ENCODE results near the gene ZNF827.

ZNF827 gene, protein sequence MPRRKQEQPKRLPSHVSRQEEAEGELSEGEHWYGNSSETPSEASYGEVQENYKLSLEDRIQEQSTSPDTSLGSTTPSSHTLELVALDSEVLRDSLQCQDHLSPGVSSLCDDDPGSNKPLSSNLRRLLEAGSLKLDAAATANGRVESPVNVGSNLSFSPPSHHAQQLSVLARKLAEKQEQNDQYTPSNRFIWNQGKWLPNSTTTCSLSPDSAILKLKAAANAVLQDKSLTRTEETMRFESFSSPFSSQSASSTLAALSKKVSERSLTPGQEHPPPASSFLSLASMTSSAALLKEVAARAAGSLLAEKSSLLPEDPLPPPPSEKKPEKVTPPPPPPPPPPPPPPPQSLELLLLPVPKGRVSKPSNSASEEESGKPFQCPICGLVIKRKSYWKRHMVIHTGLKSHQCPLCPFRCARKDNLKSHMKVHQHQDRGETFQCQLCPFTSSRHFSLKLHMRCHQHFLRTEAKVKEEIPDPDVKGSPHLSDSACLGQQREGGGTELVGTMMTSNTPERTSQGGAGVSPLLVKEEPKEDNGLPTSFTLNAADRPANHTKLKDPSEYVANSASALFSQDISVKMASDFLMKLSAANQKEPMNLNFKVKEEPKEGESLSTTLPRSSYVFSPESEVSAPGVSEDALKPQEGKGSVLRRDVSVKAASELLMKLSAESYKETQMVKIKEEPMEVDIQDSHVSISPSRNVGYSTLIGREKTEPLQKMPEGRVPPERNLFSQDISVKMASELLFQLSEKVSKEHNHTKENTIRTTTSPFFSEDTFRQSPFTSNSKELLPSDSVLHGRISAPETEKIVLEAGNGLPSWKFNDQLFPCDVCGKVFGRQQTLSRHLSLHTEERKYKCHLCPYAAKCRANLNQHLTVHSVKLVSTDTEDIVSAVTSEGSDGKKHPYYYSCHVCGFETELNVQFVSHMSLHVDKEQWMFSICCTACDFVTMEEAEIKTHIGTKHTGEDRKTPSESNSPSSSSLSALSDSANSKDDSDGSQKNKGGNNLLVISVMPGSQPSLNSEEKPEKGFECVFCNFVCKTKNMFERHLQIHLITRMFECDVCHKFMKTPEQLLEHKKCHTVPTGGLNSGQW

DNA sequence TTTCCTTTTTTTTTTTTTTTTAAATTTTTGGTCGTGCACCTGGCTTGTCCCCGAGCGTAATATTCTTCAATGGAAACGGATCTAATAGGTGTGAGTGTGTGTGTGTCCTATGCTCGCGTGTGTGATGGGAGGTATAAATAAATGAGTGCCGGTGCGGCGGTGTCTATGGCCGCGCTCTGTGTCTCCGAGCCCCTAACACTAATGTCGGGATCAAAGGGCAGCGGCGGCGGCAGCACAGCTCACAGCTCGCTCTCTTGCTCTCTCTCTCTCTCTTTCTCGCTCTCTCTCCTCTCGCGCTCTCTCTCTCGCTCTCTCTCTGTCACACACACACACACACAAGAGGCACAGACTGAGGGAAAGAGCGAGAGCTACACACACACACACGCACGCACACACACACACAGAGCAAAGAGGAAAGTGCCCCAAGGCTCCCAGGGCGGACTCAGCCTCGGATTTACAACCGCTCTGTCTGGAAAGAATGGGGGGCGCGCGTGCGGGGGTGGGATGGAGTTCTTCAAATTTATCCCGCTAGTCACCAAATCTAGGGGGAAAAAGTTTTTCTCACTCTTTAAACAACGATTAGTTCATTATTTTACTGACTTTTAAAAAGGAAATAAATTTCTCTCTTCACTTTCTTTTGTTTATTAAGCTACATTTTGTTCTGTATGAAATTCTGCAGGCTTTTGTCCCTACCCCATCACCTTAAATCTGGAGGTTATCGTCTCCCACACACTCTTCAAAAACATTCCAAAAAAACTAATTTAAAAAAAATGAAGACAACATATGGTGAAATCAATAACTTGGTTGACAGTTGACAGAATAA is at the start of gene ZNF827:
Gene ZNF827 (minus strand): TSS at position 206 of the 823 bp plus-strand sequence. CDS start 416 bp downstream, outside the sequence.
- DNase-seq (ENCODE audit: low spot score), result peak; percentile 79

DNA sequence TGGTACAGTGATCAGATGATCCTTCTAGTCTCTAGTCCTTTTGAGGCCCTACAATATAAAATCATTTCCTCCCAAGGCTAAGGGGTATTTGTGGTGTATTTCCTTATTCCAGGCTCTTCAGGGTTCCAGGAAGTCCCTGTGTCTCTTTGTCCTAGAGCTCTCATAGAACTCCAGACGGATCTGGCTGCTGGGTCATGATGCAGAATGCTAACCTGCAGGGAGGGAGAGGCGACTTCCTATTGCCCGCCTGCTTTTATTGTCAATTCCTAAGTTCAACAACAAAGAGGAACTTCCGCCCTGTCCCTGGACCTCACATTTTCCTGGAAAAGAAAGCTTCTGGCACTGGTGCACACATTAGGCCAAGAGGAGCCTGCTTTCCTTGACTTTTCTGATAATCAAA is 45.9 kb upstream of the ZNF827 start:
- no peak for DNase-seq (ENCODE audit: low spot score)

DNA sequence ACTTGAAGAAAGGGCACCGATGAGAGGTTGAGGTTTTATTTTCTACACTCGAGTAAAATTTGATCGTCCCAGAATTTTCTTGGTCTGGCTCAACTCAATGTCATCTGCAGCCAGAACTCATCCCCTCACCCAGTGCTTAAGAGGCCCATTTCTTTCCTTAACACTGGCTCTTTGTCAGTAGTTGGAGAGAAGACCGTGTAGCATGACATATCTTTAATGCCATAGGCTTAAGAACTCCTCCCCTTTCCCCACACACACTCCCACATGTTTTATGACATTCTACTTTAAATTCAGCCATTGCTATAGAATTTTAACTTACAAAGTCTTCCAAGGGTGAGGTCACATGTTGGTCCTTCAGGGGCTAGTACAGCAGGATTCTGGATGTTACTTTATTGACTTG is 44.2 kb upstream of the ZNF827 start:
- no peak for DNase-seq (ENCODE audit: low spot score)

DNA sequence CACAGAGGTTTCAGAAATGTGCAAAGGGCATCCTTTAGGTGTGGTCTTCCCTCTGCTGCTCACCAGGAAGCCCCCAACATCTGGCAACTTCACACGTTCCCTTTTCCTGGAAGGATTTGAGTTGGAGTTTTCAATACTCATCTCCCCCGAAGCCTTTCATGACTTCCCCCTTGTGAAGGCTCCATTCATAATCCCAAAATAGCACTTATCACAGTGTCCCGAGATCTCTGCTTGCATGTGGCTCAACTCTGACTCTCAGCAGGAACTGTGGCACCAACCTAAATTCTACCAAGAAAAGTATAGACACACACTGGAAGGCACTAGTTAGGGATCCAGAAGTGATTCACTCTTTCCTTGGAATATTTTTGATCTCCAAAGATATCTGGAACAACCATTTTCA is 40.5 kb upstream of the ZNF827 start:
- no peak for DNase-seq (ENCODE audit: low spot score)

DNA sequence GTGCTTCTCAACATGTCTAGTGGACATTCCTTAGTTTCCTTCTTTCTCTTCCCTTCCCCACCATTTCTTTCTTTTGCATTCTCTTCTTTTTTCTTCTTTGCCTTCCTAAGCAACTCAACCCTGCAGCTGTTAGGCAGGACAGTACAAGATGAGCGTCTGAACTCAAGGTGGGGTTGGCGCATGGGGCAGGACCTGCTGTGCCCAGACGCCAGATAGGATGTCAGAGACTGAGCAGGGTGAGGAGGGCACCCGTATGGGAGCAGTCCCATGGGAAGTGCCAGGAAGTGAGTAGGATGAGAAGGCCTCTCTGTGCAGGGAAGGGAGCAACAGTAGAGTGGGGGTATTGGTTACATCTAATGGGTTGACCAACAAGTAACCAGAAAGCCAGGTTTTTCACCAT is 38.1 kb upstream of the ZNF827 start:
- DNase-seq (ENCODE audit: low spot score), result no peak

DNA sequence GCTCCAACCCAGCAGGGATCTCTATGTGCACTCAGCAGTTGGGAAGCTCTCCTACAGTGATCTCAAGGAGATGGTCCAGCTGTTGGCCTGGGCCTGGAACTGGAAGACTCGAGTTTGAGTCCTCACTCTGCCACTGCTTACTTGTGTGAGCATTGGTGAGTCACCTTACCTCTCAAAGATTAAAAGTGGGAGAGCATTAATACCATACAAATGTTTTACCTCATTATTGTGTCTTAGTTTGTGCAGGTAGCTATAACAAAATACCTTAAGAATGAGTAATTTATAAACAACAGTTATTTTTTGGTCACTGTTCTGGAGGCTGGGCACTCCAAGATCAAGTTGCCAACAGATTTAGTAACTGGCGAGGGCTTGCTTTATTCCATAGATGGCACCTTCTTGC is 21.4 kb upstream of the ZNF827 start:
- DNase-seq (ENCODE audit: low spot score), result no peak

DNA sequence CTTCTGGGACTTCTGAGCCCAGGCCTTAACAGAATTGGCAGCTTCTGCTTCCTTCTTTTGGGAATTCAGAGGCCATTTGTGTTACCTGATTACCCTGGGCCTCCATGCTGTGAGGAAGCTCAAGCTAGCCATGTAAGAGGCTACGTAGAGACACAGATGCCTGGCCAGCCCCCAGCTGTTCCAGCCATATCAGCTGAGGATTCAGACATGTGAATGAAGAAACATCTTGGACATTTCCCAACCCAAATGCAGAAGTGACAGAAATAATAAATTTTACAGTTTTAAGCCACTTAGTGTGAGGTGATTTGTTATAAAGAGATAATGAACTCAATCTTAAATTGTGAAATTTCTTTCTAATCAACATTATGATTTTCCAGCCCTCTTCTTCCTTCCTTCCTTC is 18.7 kb upstream of the ZNF827 start:
- no peak for DNase-seq (ENCODE audit: low spot score)

DNA sequence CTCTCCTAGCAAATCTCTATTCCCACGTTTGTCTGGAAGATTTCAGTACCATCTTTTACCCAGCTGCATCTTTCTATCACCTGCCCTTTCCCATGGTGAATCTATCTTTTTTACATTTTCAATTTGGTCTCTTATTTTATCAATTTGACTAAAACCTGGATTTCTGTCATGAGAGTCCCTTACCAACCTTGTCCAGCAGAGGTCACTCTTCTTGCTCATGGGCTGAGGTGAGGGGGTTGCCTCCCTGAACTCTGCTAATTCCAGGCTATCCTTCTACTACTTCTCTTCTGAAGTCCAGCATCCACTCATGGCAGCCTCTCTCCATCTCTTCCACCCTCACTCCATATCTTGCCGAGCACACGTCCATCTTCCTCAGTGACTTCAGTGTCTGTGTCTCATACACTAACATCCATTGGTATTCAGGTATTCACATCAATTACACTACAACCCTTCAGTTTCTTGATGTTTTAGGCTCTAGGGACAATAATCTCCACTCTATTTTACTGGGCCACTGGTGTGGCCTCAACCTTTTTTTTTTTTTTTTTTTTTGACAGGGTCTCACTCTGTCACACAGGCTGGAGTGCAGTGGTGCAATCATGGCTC is 17.8 kb upstream of the ZNF827 start:
- peak; percentile 55 for DNase-seq (ENCODE audit: low spot score)

DNA sequence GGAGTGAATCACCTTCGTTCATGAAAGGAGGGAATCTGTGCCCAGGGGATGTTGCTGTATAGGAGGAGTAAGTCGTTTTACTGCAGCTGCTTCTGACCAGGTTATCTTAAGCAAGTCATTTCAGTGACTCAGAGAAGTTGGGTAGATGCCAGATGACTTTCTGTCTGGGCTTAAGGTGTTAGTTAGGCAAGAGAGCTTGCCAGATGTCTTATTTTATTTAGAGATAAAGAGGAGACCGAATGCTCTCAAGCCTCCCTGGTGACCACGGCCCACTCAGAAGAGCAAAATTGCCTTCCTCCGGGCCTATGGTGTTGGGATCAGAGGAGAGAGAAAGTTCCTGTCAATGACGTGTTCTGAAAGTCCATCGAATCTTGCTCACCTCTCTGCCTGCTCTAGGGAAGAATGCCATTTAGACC is 16.3 kb upstream of the ZNF827 start:
- DNase-seq (ENCODE audit: low spot score), result no peak

DNA sequence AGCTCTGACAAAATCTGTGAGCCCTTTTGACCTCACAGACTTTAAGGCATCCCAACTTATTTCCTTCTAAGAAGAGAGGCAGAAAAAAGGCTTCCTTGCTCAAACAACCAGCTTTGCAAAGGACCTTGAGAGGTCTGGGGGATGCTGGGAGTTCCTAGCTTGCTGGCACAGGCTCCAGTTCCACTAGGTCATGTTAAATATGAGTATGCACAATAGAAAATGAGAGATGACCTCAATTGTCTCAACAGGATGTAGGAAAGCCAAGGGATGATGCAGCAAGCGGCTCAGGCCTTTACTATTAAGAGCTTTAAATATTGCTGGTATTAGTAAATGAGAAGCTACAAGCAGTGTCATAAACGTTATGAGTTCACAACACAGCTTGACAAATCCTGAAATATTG is 13.3 kb upstream of the ZNF827 start:
- DNase-seq (ENCODE audit: low spot score), result no peak

DNA sequence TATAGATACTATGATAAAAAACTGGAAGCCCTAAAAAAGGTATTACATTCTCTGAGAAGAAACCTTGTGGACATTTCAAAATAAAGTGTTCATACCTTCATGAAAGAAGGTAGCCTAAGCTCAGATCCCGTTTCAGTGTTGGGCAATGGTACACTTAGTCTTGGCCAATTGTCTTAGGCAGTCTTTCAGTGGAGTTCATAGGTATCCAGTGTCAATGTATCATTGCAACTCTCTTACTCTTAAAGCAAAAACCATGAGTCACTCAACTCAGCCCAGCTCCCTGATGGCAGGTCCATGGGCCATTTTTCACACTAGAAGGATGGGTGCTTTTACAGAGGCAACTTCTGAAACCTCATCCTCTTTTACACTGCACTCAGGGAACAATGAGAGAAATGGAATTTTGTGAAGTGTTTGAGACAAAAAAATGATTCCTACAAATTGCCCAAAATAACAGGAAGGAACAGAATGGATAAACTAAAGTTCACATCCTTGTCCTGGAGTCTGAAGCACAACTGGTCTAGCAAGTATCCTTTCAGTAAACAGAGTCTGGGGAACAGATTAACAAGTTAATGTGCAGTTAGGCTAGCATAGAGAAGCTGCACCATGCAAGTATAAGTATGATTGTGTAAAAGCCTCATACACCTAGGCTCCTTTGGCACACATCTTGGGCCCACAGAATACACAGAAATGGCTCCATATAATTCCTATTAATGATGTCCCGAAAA is 7.0 kb upstream of the ZNF827 start:
- no peak for DNase-seq (ENCODE audit: low spot score)

DNA sequence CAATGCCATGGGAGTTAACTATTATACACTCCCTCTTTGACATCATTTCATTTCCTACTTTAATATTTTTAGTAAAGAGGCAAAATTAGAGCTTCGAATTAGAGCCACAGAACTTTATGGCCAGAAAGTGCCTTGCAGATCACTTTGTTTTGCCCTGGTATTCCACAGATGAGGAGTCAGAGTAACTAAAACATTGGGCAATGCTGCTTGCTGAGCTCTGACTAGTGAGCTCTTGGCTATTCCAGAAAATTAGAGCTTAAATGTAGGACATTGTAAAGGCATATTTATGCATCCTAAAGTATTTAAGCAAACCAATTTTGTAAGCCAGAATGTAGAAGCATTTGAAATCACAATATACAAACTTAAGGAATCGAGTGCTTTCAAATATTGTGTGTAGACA is 6.3 kb upstream of the ZNF827 start:
- DNase-seq (ENCODE audit: low spot score), result no peak

DNA sequence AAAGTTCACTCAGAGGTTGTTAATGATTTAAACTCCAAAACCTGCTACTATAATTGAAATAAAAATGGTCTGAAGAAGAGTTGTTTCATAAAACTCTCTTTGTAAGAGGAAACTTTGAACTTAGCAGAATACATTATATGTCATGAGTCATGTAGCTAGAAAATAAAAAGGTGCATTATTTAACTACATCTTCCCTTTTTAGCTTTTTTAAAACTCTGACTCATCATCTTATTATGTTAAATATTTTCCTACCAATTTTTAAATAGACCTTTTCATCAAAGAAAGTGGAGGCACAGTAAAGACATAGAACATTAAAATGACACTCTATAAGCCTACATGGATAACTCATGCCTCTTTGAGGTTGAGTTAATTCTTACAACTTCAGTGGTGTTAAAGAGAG is 1.2 kb upstream of the ZNF827 start:
- no peak for DNase-seq (ENCODE audit: low spot score)

DNA sequence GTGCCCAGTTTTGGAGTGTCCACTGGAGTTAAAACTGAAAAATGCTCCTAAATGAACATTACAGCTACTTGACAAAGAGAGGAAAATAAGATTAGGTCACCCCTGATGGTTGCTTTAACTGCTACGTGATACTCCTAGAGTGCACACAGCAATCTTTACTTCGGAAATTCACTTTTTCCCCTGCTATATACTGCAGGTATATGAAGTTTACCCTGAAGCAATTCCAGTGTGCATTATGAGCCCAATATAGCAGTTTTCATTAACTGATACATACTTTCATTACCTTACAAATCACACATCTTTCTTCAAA is 773 bp upstream of the ZNF827 start:
- no peak for DNase-seq (ENCODE audit: low spot score)

DNA sequence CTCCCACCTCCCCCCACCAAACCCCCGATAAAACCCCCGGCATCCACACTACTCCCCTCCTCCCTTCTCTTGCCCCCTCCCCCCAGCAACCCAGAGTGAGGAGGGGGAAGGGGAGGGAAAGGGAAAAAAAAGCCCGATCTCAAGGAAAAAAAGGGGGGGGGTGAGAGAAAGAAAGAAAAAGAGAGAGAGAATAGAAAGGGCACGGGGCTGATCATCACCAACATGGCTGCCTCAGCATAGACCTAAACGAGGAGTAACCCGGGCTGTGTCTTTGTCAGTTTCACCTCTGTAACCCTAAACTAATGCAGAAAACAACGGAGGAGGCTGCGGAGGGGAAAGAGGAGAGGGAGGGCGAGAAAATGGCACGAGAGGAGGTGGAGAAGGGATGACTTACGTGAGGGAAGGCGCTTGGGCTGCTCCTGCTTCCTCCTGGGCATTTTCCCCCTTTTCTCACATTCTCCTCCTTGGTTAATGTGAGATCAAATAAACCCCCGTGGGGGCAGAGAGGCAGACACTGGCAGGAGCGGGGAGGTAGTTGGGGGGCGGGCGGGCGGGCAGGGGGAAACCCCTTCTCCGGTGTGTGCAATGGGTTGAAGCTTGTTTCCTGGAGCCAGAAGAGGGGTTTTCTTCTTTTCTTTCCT is 532 bp downstream of the ZNF827 start:
- DNase-seq (ENCODE audit: low spot score), result peak; percentile 59

DNA sequence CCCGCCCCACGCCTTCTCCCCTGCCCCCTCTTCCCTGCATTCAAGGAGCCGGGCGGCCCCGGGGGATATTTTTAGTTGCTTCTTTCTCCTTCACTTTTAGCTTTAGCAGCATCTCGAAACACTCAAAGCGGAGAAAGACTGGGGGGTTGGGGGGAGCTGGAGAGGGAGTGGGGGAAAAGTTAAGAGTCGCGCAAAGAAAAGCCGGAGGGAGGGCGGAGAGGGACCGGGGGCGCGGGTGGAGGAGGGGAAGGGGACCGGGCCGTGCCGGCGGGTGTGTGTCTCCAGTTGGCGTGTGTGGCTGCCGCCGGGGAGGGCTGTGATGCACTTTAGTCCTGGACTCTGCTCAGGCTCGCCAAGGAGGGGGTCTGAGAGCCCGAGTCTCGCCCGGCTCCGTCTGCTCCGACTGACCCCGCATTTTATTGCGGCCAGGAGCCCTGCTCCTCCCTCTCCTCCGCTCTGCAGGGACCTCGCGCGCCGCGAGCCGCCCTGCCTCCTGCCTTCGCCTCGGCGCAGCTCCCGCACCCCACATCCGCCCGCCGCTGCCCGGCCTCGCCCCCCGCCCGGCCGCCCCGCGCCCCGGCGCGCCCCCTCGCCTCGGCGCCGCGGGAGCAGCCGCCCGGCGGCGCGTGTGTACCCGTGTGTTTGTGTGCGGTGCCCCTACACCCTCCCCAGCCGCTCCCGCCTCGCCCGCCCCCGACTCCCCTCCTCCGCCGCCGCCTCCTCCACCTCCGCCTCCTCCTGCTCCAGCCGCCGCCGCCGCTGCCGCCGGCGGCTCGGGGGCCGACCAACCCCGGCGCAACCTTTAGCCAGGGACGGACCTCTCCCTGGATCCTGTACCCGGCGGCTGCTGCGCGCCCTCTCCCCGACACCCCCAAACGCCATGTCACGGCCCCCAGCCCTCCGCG is 1.4 kb downstream of the ZNF827 start:
- DNase-seq (ENCODE audit: low spot score), result peak; percentile 26

DNA sequence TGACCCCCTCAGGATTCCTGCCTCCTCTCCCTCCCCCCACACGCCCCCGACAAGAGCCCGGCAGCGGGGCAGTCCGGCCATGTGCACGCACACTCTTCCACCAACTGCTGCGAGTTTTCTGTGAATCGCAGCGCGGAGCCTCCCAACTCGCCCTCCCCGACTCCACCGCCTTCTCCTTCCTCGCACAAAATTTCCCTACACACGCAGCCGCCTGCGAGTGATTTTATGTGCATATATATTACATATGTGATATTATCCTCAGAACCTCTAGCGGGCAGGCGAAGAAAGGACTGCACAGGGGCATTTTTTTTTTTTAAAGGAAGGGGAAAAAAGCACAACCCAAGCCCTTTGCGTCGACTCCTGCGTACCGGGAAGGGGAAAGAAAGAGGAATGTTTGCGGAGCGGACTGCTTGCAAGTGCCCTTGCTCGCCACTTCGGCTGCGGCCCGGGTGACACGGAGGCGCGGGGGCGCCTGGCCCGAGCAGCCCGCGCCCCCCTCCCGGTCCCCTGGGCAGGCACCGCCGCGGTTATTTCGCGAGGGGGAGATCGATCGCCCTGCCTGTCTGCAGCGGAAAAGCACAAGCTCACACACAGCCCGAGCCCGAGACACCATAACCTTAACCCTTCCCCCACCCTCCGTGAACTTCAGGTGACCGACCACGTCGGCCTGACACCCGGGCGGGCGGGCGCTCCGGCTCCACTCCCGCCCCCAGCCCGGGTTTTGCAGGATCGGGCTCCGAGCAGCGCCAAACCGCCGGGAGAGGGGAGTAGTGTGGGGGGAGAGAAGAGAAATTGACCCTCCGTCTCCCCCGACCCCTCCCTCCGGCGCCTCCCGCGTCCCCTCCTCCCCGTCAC is 2.3 kb downstream of the ZNF827 start:
- peak; percentile 68 for DNase-seq (ENCODE audit: low spot score)
